Measurements from ENCODE around the gene USF1.
A peak's percentile ranks its signal among the peaks of the same experiment; 100 is the strongest.
"Not testable (repeated sequence)": the region's sequence is repeated elsewhere in the genome, so short reads cannot be mapped to it uniquely, and the experiment has no call there.

Gene USF1

GRCh38 chr1:161006563-161006962 lies 39.2 kb downstream of the USF1 start:
- no peak for DNase-seq
- intact Hi-C loops (cut with DNase I): no loop called here

GRCh38 chr1:161001525-161001924 lies 44.3 kb downstream of the USF1 start:
- intact Hi-C loops (cut with DNase I): no loop called here
- no peak for DNase-seq

- intact Hi-C loops (cut with DNase I): no loop called here
- no peak for DNase-seq
Measured at GRCh38 chr1:161000736-161001480, 44.9 kb downstream of the USF1 start.

GRCh38 chr1:160999376-160999775 lies 46.4 kb downstream of the USF1 start:
- DNase-seq: no peak
- intact Hi-C loops (cut with DNase I): loop anchor here (5.0 kb wide), 1 partner anchor 98 kb away; the partner anchor contains the start of gene KLHDC9

GRCh38 chr1:160997323-160998038 lies 48.3 kb downstream of the USF1 start:
- intact Hi-C loops (cut with DNase I): loop anchor here (5.0 kb wide), 1 partner anchor 100 kb away; the partner anchor contains the start of gene KLHDC9
- peak; percentile 15 to 82 (median 58) for DNase-seq

- intact Hi-C loops (cut with DNase I): loop anchor here (5.0 kb wide), 1 partner anchor 101 kb away; the partner anchor contains the start of gene KLHDC9
- DNase-seq: no peak
Measured at GRCh38 chr1:160996178-160996577, 49.6 kb downstream of the USF1 start.

GRCh38 chr1:160993544-160994193 lies 52.1 kb downstream of the USF1 start:
- intact Hi-C loops (cut with DNase I): no loop called here

GRCh38 chr1:160992036-160992435 lies 53.7 kb downstream of the USF1 start:
- DNase-seq; intact Hi-C loops (cut with DNase I): not testable (repeated sequence)

More at GRCh38 chr1:160993544-160994193, 52.1 kb downstream of the USF1 start:
- DNase-seq: peak in 1 of 42 donors; percentile 12

All from head of caudate nucleus (tissue), 42 donors.